Measurements from ENCODE around the gene DMPK.

DNA sequence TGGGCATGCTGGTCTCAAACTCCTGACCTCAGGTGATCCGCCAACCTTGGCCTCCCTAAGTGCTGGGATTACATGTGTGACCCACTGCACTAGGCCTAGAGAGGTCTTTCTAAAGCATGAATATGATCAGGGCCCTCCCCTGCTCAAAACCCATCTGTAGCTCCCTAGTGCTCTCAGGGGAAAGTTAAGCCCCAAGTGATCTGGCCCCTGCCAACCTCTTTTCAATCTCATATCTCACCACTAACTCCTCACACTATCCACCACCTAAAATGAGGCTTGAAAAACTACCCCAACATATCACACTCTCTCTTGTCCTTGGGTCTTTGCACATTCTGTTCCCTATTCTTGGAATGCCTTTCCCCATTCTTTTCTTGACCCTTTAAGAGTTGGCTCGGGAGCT lies 12.3 kb upstream of the DMPK start:
- TF ChIP-seq, protein P1, sequence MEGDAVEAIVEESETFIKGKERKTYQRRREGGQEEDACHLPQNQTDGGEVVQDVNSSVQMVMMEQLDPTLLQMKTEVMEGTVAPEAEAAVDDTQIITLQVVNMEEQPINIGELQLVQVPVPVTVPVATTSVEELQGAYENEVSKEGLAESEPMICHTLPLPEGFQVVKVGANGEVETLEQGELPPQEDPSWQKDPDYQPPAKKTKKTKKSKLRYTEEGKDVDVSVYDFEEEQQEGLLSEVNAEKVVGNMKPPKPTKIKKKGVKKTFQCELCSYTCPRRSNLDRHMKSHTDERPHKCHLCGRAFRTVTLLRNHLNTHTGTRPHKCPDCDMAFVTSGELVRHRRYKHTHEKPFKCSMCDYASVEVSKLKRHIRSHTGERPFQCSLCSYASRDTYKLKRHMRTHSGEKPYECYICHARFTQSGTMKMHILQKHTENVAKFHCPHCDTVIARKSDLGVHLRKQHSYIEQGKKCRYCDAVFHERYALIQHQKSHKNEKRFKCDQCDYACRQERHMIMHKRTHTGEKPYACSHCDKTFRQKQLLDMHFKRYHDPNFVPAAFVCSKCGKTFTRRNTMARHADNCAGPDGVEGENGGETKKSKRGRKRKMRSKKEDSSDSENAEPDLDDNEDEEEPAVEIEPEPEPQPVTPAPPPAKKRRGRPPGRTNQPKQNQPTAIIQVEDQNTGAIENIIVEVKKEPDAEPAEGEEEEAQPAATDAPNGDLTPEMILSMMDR (conservative IDR thresholded peaks at IDR 0.05; ENCODE audit: low read depth, low read length), result no peak
- TF ChIP-seq MXI1 (IDR thresholded peaks at IDR 0.05; ENCODE audit: borderline replicate concordance, low read depth, low read length), result no peak
- no peak for TF ChIP-seq CEBPB (IDR thresholded peaks at IDR 0.05; ENCODE audit: low read depth, low read length)
